ENCODE results near the gene CUBN. TPM values are rescaled to one million over a fixed set of nuclear protein-coding genes. Genes with fewer than 3 reads are reported as not detected.
A peak's percentile ranks its signal among the peaks of the same experiment; 100 is the strongest.

CUBN gene
- total and polyA plus RNA-seq, 9 of the 15 experiments (the other 6 are each of a cell fraction or from before 2014, with no cell fraction given): 0.04 to 0.33 (median 0.09) TPM

GRCh38 chr10:16995867-16996529 is 133.6 kb downstream of the CUBN start (continued):
- TF ChIP-seq HDAC2 (IDR thresholded peaks at IDR 0.05) (peak; percentile 95), ERF (CRISPR knock-in tag; IDR thresholded peaks at IDR 0.05) (no peak), E4F1 (CRISPR knock-in tag; IDR thresholded peaks at IDR 0.05; ENCODE audit: borderline replicate concordance) (no peak), ETS1 (conservative IDR thresholded peaks at IDR 0.05; ENCODE audit: control insufficient read depth, low read depth, low read length) (0 out of 2 replicates have a peak, but pooled peaks have one; percentile 22), TSC22D4 (tag; IDR thresholded peaks at IDR 0.05) (no peak), CSDE1 (IDR thresholded peaks at IDR 0.05) (peak in 1 of 2 experiments; percentile 90; a peak in 2 of 4 replicates), YBX1 (IDR thresholded peaks at IDR 0.05) (no peak), ZNF398 (CRISPR knock-in tag; IDR thresholded peaks at IDR 0.05) (no peak), SMAD2 (IDR thresholded peaks at IDR 0.05; ENCODE audit: low read depth, low read length) (no peak), RAD21 (CRISPR knock-in tag; conservative IDR thresholded peaks at IDR 0.05 in 1 of 2, IDR thresholded peaks at IDR 0.05 in 1 of 2) (peak in 1 of 2 experiments; percentile 6; a peak in 1 of 4 replicates), NELFE (IDR thresholded peaks at IDR 0.05; ENCODE audit: insufficient read depth, insufficient read length) (no peak), ZC3H4 (CRISPR knock-in tag; IDR thresholded peaks at IDR 0.05; ENCODE audit: borderline replicate concordance) (no peak), CC2D1A (IDR thresholded peaks at IDR 0.05) (peak; percentile 63; the same call in 1 of the 2 replicates), NONO (IDR thresholded peaks at IDR 0.05; ENCODE audit: low read depth in 2 of 2, low read length in 1 of 2) (no peak)
- TF ChIP-seq, protein P1, sequence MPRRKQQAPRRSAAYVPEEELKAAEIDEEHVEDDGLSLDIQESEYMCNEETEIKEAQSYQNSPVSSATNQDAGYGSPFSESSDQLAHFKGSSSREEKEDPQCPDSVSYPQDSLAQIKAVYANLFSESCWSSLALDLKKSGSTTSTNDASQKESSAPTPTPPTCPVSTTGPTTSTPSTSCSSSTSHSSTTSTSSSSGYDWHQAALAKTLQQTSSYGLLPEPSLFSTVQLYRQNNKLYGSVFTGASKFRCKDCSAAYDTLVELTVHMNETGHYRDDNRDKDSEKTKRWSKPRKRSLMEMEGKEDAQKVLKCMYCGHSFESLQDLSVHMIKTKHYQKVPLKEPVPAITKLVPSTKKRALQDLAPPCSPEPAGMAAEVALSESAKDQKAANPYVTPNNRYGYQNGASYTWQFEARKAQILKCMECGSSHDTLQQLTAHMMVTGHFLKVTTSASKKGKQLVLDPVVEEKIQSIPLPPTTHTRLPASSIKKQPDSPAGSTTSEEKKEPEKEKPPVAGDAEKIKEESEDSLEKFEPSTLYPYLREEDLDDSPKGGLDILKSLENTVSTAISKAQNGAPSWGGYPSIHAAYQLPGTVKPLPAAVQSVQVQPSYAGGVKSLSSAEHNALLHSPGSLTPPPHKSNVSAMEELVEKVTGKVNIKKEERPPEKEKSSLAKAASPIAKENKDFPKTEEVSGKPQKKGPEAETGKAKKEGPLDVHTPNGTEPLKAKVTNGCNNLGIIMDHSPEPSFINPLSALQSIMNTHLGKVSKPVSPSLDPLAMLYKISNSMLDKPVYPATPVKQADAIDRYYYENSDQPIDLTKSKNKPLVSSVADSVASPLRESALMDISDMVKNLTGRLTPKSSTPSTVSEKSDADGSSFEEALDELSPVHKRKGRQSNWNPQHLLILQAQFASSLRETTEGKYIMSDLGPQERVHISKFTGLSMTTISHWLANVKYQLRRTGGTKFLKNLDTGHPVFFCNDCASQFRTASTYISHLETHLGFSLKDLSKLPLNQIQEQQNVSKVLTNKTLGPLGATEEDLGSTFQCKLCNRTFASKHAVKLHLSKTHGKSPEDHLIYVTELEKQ (CRISPR knock-in tag; IDR thresholded peaks at IDR 0.05): no peak

All from K562 (cell line).